GM23248 (cell line): ENCODE data around the gene CALY. TPM values are rescaled to one million over a fixed set of nuclear protein-coding genes. Genes with fewer than 3 reads are reported as not detected.

ENCODE experiments used
- DNase-seq: peaks from one replicate; pipeline ENCODE4 v3.0.0-alpha.2; 2015
- H2AFZ ChIP-seq: fragments of 200-600 bp; sonication (generic); 2 replicates; pipeline ENCODE4 v1.6.1; 2016; ENCODE audit warnings: antibody characterized with exemption
- H3F3A ChIP-seq: fragments of 200-600 bp; sonication (generic); 2 replicates; pipeline ENCODE4 v1.6.1; 2016; ENCODE audit warnings: mild to moderate bottlenecking, antibody characterized with exemption, mixed run types; ENCODE audit not compliant: insufficient read depth
- H3K27ac ChIP-seq: fragments of 200-600 bp; sonication (generic); 2 replicates; pipeline ENCODE4 v1.5.1; 2016; ENCODE audit warnings: mild to moderate bottlenecking
- H3K27me3 ChIP-seq: fragments of 200-600 bp; sonication (generic); replicated peaks from 2 replicates; pipeline ENCODE4 v1.6.1; 2016; ENCODE audit warnings: mild to moderate bottlenecking; ENCODE audit not compliant: insufficient read depth
- H3K36me3 ChIP-seq: fragments of 200-600 bp; sonication (generic); 2 replicates; pipeline ENCODE4 v1.6.1; 2016; ENCODE audit warnings: low read depth, mild to moderate bottlenecking
- H3K4me1 ChIP-seq: fragments of 200-600 bp; sonication (generic); 2 replicates; pipeline ENCODE4 v1.6.1; 2016; ENCODE audit warnings: mild to moderate bottlenecking; ENCODE audit not compliant: insufficient read depth
- H3K4me2 ChIP-seq: fragments of 200-600 bp; sonication (generic); one replicate; pipeline ENCODE4 v1.6.1; 2016; ENCODE audit warnings: mild to moderate bottlenecking; ENCODE audit not compliant: unreplicated experiment
- H3K4me3 ChIP-seq: fragments of 200-600 bp; sonication (generic); 2 replicates; pipeline ENCODE4 v1.5.1; 2016; ENCODE audit warnings: mild to moderate bottlenecking
- H3K79me2 ChIP-seq: fragments of 200-600 bp; sonication (generic); 2 replicates; pipeline ENCODE4 v1.6.1; 2016; ENCODE audit warnings: mild to moderate bottlenecking; ENCODE audit not compliant: insufficient read depth
- H3K9ac ChIP-seq: fragments of 200-600 bp; sonication (generic); 2 replicates; pipeline ENCODE4 v1.6.1; 2016; ENCODE audit warnings: mild to moderate bottlenecking
- H3K9me2 ChIP-seq: fragments of 200-600 bp; sonication (generic); 2 replicates; pipeline ENCODE4 v1.6.1; 2016; ENCODE audit warnings: mixed run types, mild to moderate bottlenecking, moderate library complexity; ENCODE audit not compliant: insufficient read depth
- H3K9me3 ChIP-seq: fragments of 200-600 bp; sonication (generic); one replicate; pipeline ENCODE4 v1.6.1; 2017; ENCODE audit warnings: low read depth
- H4K20me1 ChIP-seq: fragments of 200-600 bp; sonication (generic); 2 replicates; pipeline ENCODE4 v1.6.0; 2016; ENCODE audit not compliant: insufficient read depth
- EZH2 ChIP-seq: fragments of 200-600 bp; sonication (generic); IDR thresholded peaks from 2 replicates; pipeline ENCODE4 v1.6.1; 2018; ENCODE audit warnings: antibody characterized with exemption, mild to moderate bottlenecking; ENCODE audit not compliant: insufficient read depth, poor library complexity, severe bottlenecking
- EZH2phosphoT487 ChIP-seq: fragments of 200-600 bp; sonication (generic); IDR thresholded peaks from 2 replicates; pipeline ENCODE4 v1.6.1; 2018; ENCODE audit warnings: antibody characterized with exemption, moderate library complexity, mild to moderate bottlenecking, low read depth; ENCODE audit not compliant: insufficient read depth
- WGBS, 2 experiments: methylation state at CpG; one replicate each; pipeline ENCODE4 v1.1.6; 2015 to 2017; ENCODE audit warnings: low lambda C conversion rate in 2 of 2, low coverage in 1 of 2; ENCODE audit errors: missing lambda C conversion rate in 2 of 2; 5-methylcytosine and 5-hydroxymethylcytosine counted together
- in situ Hi-C: fragments of 300-500 bp; cut with MboI; formaldehyde crosslinking; loops from 2 replicates; pipeline ENCODE4 v1.15.0; 2020
- polyA plus RNA-seq: library from polyadenylated mRNA; unstranded; fragments of >200 nt; fragmentation: Nextera tagmentation; extraction: Ambion mirVana; gene quantifications from 2 replicates; pipeline ENCODE4 v1.2.1, GENCODE V29; 2016
- total RNA-seq: library from RNA; depleted of rRNA; stranded (reverse); fragments of >200 nt; shearing (Covaris generic); gene quantifications from 2 replicates; pipeline ENCODE4 v1.2.3, GENCODE V29; 2014

CALY gene
- total and polyA plus RNA-seq, 2 experiments from 2014 or later, result 0.86 TPM; not detected in 1

GRCh38 chr10:133366751-133367150 lies 30.1 kb upstream of the CALY start:
- 93 to 94% methylated on average over 8 to 9 of the region's 13 CpGs for WGBS, 2 experiments
- H3K4me3 ChIP-seq, result no peak overlapping the region
- H3F3A ChIP-seq, result no peaks in the 10 kb centered on the region
- H3K9me2 ChIP-seq, result no peaks in the 10 kb centered on the region
- no peak overlapping the region for H2AFZ ChIP-seq
- no peak overlapping the region for H3K4me2 ChIP-seq
- no peaks in the 10 kb centered on the region for H3K4me1 ChIP-seq
- H3K27me3 ChIP-seq, result no peaks in the 10 kb centered on the region
- no peak overlapping the region for H3K27ac ChIP-seq
- H4K20me1 ChIP-seq, result no peaks in the 10 kb centered on the region
- H3K9ac ChIP-seq, result no peak overlapping the region
- H3K79me2 ChIP-seq, result 0 out of 2 replicates have a peak, but pooled peaks cover 5% of the 10 kb centered on the region
- in situ Hi-C loops, result no loop called here
- H3K9me3 ChIP-seq, result no peaks in the 10 kb centered on the region
- peaks cover 3% of the 10 kb centered on the region; the same call in 1 of the 2 replicates for H3K36me3 ChIP-seq
- DNase-seq, result no peak
- TF ChIP-seq EZH2phosphoT487 (no peak), EZH2 (no peak)

GRCh38 chr10:133366130-133366478 lies 29.4 kb upstream of the CALY start:
- peaks cover 3% of the 10 kb centered on the region; the same call in 1 of the 2 replicates for H3K36me3 ChIP-seq
- 85 to 87% methylated on average over 17 of the region's 17 CpGs for WGBS, 2 experiments
- no peak overlapping the region for H3K9ac ChIP-seq
- no peaks in the 10 kb centered on the region for H4K20me1 ChIP-seq
- no peak for DNase-seq
- no peak overlapping the region for H3K27ac ChIP-seq
- no peaks in the 10 kb centered on the region for H3K9me2 ChIP-seq
- no peaks in the 10 kb centered on the region for H3F3A ChIP-seq
- H2AFZ ChIP-seq, result no peak overlapping the region
- H3K9me3 ChIP-seq, result no peaks in the 10 kb centered on the region
- no peaks in the 10 kb centered on the region for H3K4me1 ChIP-seq
- no peak overlapping the region for H3K4me3 ChIP-seq
- in situ Hi-C loops, result no loop called here
- no peak overlapping the region for H3K4me2 ChIP-seq
- TF ChIP-seq EZH2phosphoT487, result no peak
- TF ChIP-seq EZH2, result no peak
- no peaks in the 10 kb centered on the region for H3K27me3 ChIP-seq
- H3K79me2 ChIP-seq, result no peaks in the 10 kb centered on the region

DNA sequence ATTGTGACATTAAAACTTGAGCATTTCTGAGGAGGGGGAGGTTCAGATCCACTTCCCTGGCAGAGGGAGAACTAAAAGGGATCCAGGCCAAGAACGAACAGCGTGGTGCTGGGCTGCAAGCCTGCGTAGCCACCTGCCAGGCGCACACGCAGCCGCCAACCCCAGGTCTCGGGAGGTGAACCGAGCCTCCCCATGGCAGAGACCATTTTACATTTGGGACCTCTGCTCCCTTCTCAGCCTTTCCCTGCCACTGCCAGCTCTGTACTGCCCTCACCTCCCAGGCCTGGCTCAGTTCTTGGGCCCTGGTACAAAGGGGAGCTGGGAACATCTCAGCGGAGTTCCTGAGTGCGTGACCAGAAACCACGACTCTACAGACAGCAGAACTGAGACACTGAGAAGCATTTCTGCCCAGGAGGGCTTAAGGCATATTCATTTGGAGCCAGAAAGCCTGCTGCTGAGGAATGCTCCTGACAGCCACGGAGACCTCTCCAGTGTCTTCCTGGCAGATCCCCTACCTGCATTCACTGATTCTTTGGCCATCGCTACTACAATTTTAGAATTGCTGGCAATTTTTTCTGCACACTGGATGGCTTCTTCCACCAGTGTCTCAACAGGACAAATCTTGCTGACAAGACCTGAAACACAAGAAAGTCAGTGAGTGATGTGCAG lies 28.9 kb upstream of the CALY start:
- no peaks in the 10 kb centered on the region for H3K4me1 ChIP-seq
- H3K4me2 ChIP-seq, result no peak overlapping the region
- in situ Hi-C loops, result no loop called here
- no peak overlapping the region for H2AFZ ChIP-seq
- no peak for TF ChIP-seq EZH2phosphoT487
- no peak for TF ChIP-seq EZH2
- no peak overlapping the region for H3K9ac ChIP-seq
- peaks cover 3% of the 10 kb centered on the region; the same call in 1 of the 2 replicates for H3K36me3 ChIP-seq
- H3K4me3 ChIP-seq, result no peak overlapping the region
- no peaks in the 10 kb centered on the region for H3F3A ChIP-seq
- no peaks in the 10 kb centered on the region for H3K79me2 ChIP-seq
- no peaks in the 10 kb centered on the region for H4K20me1 ChIP-seq
- no peak for DNase-seq
- no peaks in the 10 kb centered on the region for H3K9me3 ChIP-seq
- WGBS, 2 experiments, result 89 to 90% methylated on average over 13 of the region's 13 CpGs
- no peaks in the 10 kb centered on the region for H3K27me3 ChIP-seq
- H3K27ac ChIP-seq, result no peak overlapping the region
- H3K9me2 ChIP-seq, result no peaks in the 10 kb centered on the region

DNA sequence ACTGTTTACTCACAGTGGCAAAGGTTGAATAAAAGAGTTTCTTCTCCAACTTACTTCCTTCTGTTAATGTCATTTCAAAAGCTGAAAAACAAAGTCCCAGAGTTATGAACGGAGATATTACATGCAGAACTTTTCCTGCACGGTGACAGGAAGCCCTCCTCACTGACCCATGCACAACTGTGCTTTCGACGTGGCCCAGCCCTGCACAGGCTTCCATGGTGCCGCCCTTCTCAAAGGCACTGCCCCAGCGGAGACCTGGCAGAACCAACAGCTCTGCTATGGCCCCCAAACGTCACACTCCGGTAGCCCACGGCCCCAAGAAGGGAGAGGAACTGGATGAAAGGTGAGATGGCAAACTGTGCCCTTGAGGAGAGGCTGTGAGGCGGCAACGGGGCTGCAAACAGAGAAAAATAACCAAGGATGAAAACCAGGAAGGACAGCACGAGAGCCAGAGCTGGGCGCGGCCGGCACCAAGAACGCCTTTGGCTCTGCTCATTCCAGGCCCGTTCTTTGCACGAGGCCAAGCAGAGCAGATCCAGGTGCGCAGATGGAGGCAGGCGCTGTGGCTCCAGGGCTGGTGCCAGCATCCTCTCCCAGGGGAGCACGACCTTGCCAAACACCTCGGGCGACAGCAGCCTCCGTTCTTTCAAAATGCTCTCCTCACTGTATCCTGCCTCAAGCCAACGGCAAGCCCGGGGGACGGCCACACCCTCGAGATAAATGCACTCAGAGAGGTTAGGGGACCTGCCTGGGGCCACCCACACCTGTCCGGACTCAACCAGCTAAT lies 28.1 kb upstream of the CALY start:
- Histone ChIP-seq H3K27ac (no peak overlapping the region), H3K9me2 (no peaks in the 10 kb centered on the region), H3K4me1 (no peaks in the 10 kb centered on the region), H3K4me2 (no peak overlapping the region), H3K4me3 (no peak overlapping the region), H2AFZ (no peak overlapping the region), H3K27me3 (no peaks in the 10 kb centered on the region), H3K9me3 (no peaks in the 10 kb centered on the region), H3K36me3 (peaks cover 3% of the 10 kb centered on the region; the same call in 1 of the 2 replicates), H4K20me1 (no peaks in the 10 kb centered on the region), H3K9ac (no peak overlapping the region), H3F3A (no peaks in the 10 kb centered on the region), H3K79me2 (no peaks in the 10 kb centered on the region)
- in situ Hi-C loops, result no loop called here
- no peak for DNase-seq
- no peak for TF ChIP-seq EZH2
- TF ChIP-seq EZH2phosphoT487, result no peak
- whole genome bisulfite sequencing, 2 experiments, result 91 to 93% methylated on average over 24 to 29 of the region's 29 CpGs
